ENCODE results near the gene SLF2. TPM values are rescaled to one million over a fixed set of nuclear protein-coding genes. Genes with fewer than 3 reads are reported as not detected.

Gene SLF2
- total RNA-seq, 2 donors from 2014 or later, result 11.5 to 12.3 TPM

DNA sequence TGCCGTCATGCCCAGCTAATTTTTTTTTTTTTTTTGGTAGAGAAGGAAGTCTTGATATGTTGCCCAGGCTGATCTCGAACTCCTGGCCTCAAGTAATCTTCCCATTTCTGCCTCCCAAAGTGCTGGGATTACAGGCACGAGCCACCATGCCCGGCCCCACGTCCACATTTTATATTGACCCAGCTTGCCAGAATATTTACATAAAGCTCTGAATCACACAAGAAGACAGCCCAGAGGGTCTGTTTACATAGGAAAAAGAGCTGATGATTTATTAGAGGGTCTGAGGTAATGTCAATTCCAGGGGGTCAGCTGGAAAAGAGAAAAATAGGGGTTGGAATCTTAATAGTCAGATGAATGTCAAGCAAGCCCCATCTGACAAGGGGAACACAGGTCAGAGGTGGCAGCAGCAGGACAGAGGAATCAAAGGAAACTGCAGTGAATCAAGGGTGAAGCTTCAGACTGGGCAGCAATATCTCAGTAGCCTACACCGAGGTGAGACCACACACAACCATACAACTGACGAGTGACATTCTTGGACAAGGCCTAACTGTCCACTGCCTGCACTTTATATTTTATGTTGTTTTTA, 15.8 kb upstream of the SLF2 start:
- Histone ChIP-seq H3K4me1 (no peaks in the 10 kb centered on the region), H3K27ac (no peak overlapping the region), H3K36me3 (no peaks in the 10 kb centered on the region), H3K4me3 (no peak overlapping the region), H3K9me3 (no peaks in the 10 kb centered on the region), H3K27me3 (no peaks in the 10 kb centered on the region)
- TF ChIP-seq, protein P1, sequence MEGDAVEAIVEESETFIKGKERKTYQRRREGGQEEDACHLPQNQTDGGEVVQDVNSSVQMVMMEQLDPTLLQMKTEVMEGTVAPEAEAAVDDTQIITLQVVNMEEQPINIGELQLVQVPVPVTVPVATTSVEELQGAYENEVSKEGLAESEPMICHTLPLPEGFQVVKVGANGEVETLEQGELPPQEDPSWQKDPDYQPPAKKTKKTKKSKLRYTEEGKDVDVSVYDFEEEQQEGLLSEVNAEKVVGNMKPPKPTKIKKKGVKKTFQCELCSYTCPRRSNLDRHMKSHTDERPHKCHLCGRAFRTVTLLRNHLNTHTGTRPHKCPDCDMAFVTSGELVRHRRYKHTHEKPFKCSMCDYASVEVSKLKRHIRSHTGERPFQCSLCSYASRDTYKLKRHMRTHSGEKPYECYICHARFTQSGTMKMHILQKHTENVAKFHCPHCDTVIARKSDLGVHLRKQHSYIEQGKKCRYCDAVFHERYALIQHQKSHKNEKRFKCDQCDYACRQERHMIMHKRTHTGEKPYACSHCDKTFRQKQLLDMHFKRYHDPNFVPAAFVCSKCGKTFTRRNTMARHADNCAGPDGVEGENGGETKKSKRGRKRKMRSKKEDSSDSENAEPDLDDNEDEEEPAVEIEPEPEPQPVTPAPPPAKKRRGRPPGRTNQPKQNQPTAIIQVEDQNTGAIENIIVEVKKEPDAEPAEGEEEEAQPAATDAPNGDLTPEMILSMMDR (IDR thresholded peaks at IDR 0.05), result no peak
- no peak for DNase-seq (ENCODE audit: low spot score)

- H3K4me3 ChIP-seq, result no peak overlapping the region
- no peak for DNase-seq (ENCODE audit: low spot score)
- H3K9me3 ChIP-seq, result no peaks in the 10 kb centered on the region
- no peaks in the 10 kb centered on the region for H3K36me3 ChIP-seq
- no peaks in the 10 kb centered on the region for H3K4me1 ChIP-seq
- TF ChIP-seq, protein P1 (IDR thresholded peaks at IDR 0.05), result no peak
- H3K27me3 ChIP-seq, result no peaks in the 10 kb centered on the region
- H3K27ac ChIP-seq, result no peak overlapping the region
Observed at GRCh38 chr10:100897976-100898375, 14.8 kb upstream of the SLF2 start.

DNA sequence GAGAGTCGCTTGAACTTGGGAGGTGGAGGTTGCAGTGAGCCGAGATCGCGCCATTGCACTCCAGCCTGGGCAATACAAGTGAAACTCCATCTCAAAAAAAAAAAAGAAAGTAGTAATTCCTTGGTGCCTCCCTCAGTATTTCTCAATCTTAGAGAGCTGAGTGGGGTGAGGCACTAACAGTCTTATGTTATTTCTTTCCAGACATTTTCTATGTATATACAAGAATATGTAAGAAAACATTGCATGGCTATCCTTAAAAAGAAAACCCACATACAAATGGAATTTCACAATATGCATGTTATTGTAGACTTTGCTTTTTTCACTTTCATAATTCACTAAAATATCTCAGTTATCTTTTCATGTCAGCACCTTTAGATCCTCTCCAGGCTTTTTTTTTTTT, 13.6 kb upstream of the SLF2 start:
- Histone ChIP-seq H3K36me3 (no peaks in the 10 kb centered on the region), H3K27ac (no peak overlapping the region), H3K4me3 (no peak overlapping the region), H3K4me1 (no peaks in the 10 kb centered on the region), H3K27me3 (no peaks in the 10 kb centered on the region), H3K9me3 (no peaks in the 10 kb centered on the region)
- TF ChIP-seq, protein P1 (IDR thresholded peaks at IDR 0.05), result no peak
- no peak for DNase-seq (ENCODE audit: low spot score)

DNA sequence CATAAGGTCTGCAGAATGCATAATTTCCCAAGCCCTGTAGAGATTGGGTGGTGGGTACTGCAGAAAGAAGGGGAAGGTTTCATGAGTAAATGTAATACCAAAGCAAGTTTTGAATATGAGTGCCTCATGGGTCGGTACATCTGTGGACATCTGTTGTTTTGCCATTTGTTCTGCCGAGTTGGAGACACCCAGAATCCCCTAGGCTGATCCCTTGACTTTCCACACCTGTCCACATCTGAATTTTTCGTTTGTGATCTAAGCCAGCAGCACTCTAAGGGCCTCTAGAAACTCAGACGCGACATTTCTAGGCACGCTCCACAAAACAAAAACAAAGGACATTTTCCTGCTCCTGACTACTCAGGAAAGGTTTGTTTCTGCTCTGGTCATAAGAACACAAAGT, 11.7 kb upstream of the SLF2 start:
- Histone ChIP-seq H3K36me3 (no peaks in the 10 kb centered on the region), H3K27me3 (no peaks in the 10 kb centered on the region), H3K27ac (no peak overlapping the region), H3K4me1 (no peaks in the 10 kb centered on the region), H3K9me3 (no peaks in the 10 kb centered on the region), H3K4me3 (no peak overlapping the region)
- DNase-seq (ENCODE audit: low spot score), result no peak
- TF ChIP-seq, protein P1 (IDR thresholded peaks at IDR 0.05), result no peak

- TF ChIP-seq, protein P1 (IDR thresholded peaks at IDR 0.05), result no peak
- H3K4me3 ChIP-seq, result no peak overlapping the region
- no peaks in the 10 kb centered on the region for H3K4me1 ChIP-seq
- no peaks in the 10 kb centered on the region for H3K36me3 ChIP-seq
- H3K27ac ChIP-seq, result no peak overlapping the region
- H3K27me3 ChIP-seq, result no peaks in the 10 kb centered on the region
- H3K9me3 ChIP-seq, result no peaks in the 10 kb centered on the region
- no peak for DNase-seq (ENCODE audit: low spot score)
Observed at GRCh38 chr10:100902622-100903021, 10.1 kb upstream of the SLF2 start.

DNA sequence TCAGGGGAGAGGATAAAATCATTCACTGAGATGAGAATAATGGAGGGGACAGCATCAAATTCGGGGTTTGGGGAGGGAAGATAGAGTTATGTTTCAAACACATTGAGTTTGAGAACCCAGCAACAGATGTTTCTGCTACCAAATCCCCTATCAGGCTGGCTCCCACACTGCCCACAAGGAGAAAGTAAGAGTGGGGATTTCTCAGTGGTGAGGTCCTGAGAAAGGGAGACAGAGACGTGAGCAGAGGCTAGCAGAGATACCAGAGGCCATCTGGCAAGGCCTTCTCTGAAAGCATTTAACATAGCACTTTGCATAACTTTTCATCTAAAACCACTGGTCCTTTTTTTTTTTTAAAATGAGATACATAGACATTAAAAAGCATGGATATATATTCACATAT, 7.8 kb upstream of the SLF2 start:
- H3K27ac ChIP-seq, result no peak overlapping the region
- H3K36me3 ChIP-seq, result no peaks in the 10 kb centered on the region
- TF ChIP-seq, protein P1 (IDR thresholded peaks at IDR 0.05), result no peak
- H3K27me3 ChIP-seq, result no peaks in the 10 kb centered on the region
- H3K4me3 ChIP-seq, result no peak overlapping the region
- no peaks in the 10 kb centered on the region for H3K4me1 ChIP-seq
- no peaks in the 10 kb centered on the region for H3K9me3 ChIP-seq
- DNase-seq (ENCODE audit: low spot score), result no peak
